Skeletal muscle satellite cell (primary cell): ENCODE measurements around the gene ERICH6B. TPM values are rescaled to one million over a fixed set of nuclear protein-coding genes. Genes with fewer than 3 reads are reported as not detected.

Source experiments
- H3K27me3 ChIP-seq: 2 replicates; pipeline ENCODE4 v1.7.0; 2013; ENCODE audit warnings: low read length; ENCODE audit not compliant: control insufficient read depth, insufficient read depth
- H3K36me3 ChIP-seq: 2 replicates; pipeline ENCODE4 v1.7.0; 2013; ENCODE audit warnings: mild to moderate bottlenecking, control low read depth, low read length; ENCODE audit not compliant: insufficient read depth
- H3K4me1 ChIP-seq: 2 replicates; pipeline ENCODE4 v1.7.0; 2013; ENCODE audit warnings: low read length; ENCODE audit not compliant: control insufficient read depth, insufficient read depth
- H3K4me2 ChIP-seq: 2 replicates; pipeline ENCODE4 v1.7.0; 2013; ENCODE audit warnings: mild to moderate bottlenecking, low read length
- H3K4me3 ChIP-seq: 2 replicates; pipeline ENCODE4 v1.7.0; 2013; ENCODE audit warnings: low read length
- H3K9ac ChIP-seq: 2 replicates; pipeline ENCODE4 v1.7.0; 2013; ENCODE audit warnings: mild to moderate bottlenecking, low read depth, low read length, moderate library complexity
- H3K9me3 ChIP-seq: replicated peaks from 2 replicates; pipeline ENCODE4 v1.7.0; 2013; ENCODE audit warnings: mild to moderate bottlenecking, control low read depth, low read length
- small RNA-seq: library from RNA; depleted of rRNA; stranded (forward); fragments of <200 nt; gene quantifications from one replicate; pipeline ENCODE3, GENCODE V24; 2012

The ERICH6B gene

DNA sequence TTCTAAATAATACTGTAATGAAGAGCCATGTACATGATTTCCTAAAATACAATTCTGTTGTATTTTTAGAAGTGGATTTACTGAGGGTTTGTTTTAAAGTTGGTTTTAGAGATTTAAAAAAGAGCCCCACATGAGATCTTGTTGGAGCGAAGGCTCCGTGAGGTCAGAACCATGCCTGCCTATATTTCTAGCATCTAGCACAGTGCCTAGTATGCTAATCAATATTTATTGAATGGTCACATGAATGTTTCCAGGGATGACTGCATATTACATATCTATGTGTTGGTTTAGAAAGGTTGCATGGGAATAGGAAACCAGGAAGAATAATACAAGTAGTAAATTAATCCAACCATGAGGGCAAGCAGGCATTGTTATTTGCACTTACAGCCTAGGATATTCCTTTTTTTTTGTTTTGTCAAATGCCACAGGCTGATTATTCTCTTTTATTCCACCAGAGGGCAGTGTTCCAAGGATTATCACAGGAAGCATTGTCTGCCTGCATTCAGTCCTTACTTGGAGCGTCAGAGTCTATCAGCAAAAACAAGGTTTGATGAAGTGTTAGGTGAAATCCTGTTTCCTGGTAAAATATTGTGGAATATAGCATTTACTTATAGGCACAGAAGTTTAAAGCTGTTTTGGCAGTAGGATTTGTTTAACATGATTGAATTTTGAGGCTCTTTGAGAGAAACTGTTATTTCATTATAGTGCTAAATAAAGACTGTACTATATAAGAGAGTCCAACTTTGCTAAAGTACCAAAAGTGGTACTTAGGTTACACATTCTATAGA, 104.0 kb downstream of the ERICH6B start:
- no peak overlapping the region for H3K4me2 ChIP-seq
- H3K9ac ChIP-seq, result no peak overlapping the region
- peaks cover 9% of the 10 kb centered on the region for H3K4me1 ChIP-seq
- H3K27me3 ChIP-seq, result no peaks in the 10 kb centered on the region
- no peaks in the 10 kb centered on the region for H3K9me3 ChIP-seq
- peaks cover 61% of the 10 kb centered on the region for H3K36me3 ChIP-seq
- H3K4me3 ChIP-seq, result no peak overlapping the region

DNA sequence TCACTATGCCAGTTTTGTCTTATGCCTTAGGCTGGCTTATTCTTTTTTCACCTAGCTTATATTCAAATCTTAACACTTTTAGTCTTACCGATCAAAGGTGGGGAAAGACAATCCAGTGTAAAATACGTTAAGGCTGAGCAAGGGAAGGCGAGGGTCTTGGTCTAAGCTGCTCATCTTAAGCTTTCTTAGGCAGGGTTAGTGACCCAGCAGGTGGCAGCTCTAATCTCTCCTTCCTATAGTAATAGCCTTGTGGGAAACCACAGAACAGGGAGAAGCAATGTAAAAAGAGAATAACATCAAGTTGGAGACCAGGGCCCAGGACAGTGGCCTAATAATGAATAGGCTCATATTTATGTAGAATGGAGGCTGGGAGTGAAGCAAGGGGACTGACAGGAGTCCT, 104.9 kb downstream of the ERICH6B start:
- H3K9ac ChIP-seq, result no peak overlapping the region
- H3K4me3 ChIP-seq, result no peak overlapping the region
- H3K4me1 ChIP-seq, result peaks cover 9% of the 10 kb centered on the region
- H3K9me3 ChIP-seq, result no peaks in the 10 kb centered on the region
- H3K27me3 ChIP-seq, result no peaks in the 10 kb centered on the region
- H3K4me2 ChIP-seq, result no peak overlapping the region
- peaks cover 61% of the 10 kb centered on the region for H3K36me3 ChIP-seq

DNA sequence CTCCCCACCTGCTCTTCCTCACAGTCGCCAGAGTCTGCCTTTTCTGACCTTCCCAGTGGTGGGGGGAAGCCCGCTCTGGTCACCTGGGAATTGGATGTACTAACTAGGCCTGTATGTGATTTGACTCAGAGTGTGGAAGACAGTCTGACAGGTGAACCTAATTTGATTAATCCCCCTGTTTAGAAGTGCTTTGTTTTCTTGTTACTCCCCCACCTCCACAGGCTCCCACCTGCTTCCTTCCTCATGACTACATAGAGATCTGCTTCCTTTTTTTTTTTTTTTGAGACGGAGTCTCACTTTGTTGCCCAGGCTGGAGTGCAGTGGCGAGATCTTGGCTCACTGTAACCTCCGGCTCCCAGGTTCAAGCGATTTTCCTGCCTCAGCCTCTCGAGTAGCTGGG, 106.8 kb downstream of the ERICH6B start:
- H3K9me3 ChIP-seq, result no peaks in the 10 kb centered on the region
- H3K9ac ChIP-seq, result no peak overlapping the region
- no peak overlapping the region for H3K4me2 ChIP-seq
- H3K4me1 ChIP-seq, result peaks cover 9% of the 10 kb centered on the region
- no peaks in the 10 kb centered on the region for H3K27me3 ChIP-seq
- H3K36me3 ChIP-seq, result peaks cover 60% of the 10 kb centered on the region
- H3K4me3 ChIP-seq, result no peak overlapping the region

DNA sequence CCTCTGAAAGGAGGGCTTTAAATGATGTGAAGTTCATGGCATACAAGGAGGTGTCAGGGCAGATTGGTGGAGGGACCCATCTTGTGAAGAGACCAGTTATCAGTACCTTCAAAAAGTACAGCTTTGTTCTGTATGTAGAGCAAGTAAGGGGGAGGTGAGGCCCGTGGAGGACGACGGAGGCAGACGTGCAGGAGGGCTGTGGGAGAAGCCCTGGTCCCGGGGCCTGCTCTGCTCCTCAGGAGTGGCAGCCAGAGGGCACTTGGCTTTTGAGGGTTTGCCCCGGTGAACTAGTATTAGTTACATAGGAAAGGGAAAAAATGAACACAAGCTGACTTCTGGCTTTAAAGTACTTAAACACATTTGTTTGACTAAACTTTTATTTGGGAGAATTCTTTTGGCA, 108.7 kb downstream of the ERICH6B start:
- Histone ChIP-seq H3K9ac (no peak overlapping the region), H3K4me3 (no peak overlapping the region), H3K9me3 (no peaks in the 10 kb centered on the region), H3K4me2 (no peak overlapping the region), H3K36me3 (peaks cover 64% of the 10 kb centered on the region), H3K4me1 (peaks cover 7% of the 10 kb centered on the region), H3K27me3 (no peaks in the 10 kb centered on the region)

DNA sequence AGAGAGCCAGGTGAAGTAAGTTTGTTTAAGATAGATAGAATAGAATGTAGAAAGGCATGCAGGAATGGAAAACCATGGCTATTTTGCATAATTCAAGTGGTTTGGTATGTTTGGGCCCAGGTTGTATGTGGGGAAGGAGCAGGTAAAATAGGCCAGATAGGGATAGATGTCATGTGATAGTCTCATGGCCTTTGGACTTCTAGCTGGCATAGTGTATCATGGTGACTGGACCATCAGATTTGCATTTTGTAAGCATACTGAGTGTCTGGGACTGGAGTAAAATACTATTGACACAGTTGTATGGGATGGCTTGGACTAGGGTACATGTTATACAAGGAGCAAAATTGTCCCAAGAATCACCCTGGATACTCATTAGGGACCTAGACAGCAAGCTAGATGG, 111.9 kb downstream of the ERICH6B start:
- Histone ChIP-seq H3K9me3 (no peaks in the 10 kb centered on the region), H3K36me3 (peaks cover 57% of the 10 kb centered on the region), H3K9ac (no peak overlapping the region), H3K4me3 (no peak overlapping the region), H3K4me1 (peaks cover 30% of the 10 kb centered on the region), H3K4me2 (no peak overlapping the region), H3K27me3 (no peaks in the 10 kb centered on the region)

DNA sequence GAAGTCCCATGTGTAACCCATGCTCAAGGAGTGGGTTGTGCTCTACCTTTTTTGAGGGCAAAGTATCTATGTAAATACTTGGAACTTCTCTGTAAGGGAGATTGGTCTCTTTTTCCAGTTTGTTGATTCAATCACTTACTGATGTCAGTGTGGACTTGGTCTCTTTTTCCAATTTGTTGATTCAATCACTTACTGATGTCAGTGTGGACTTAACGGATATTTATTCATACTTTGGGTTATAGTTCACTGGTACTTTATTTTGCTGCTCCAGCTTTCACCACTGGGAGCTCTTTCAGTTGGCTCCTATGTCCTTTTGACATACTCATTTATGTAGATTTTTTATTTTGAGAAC, 114.4 kb downstream of the ERICH6B start:
- H3K27me3 ChIP-seq, result no peaks in the 10 kb centered on the region
- peaks cover 60% of the 10 kb centered on the region for H3K36me3 ChIP-seq
- H3K4me2 ChIP-seq, result peak overlapping the region; percentile 57
- no peak overlapping the region for H3K4me3 ChIP-seq
- H3K4me1 ChIP-seq, result peaks cover 30% of the 10 kb centered on the region
- H3K9me3 ChIP-seq, result no peaks in the 10 kb centered on the region
- no peak overlapping the region for H3K9ac ChIP-seq

DNA sequence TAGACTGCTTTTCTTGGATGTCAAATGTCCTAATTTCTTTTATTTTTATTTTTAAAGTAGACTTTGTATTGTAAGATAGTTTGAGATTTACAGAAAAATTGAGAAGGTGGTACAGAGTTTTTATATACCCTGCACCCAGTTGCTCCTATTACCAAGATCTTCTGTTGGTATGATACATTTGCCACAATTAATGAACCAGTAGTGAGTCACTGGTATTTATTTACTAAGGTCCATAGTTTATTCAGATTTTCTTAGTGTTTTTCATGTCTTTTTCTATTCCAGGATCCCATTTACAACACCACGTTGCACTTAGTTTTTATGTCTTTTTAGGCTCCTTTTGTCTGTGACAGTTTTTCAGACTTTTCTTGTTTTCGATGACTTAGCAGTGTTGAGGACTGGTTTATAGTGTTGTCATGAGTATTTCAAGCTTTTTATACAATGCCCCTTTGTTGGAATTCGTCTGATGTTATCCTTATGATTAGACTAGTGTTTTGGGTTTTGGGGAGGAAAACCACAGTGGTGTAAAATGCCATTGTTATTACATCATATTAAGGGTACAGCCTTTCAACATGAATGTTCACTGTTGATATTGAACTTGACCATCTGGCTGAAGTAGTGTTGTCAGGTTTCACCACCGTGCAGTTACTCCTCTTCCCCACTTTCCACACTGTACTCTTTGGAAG, 114.9 kb downstream of the ERICH6B start:
- H3K4me2 ChIP-seq, result peak overlapping the region; percentile 57
- H3K9ac ChIP-seq, result peak overlapping the region; percentile 35
- peaks cover 30% of the 10 kb centered on the region for H3K4me1 ChIP-seq
- H3K4me3 ChIP-seq, result peak overlapping the region; percentile 19
- H3K9me3 ChIP-seq, result no peaks in the 10 kb centered on the region
- peaks cover 59% of the 10 kb centered on the region for H3K36me3 ChIP-seq
- no peaks in the 10 kb centered on the region for H3K27me3 ChIP-seq

DNA sequence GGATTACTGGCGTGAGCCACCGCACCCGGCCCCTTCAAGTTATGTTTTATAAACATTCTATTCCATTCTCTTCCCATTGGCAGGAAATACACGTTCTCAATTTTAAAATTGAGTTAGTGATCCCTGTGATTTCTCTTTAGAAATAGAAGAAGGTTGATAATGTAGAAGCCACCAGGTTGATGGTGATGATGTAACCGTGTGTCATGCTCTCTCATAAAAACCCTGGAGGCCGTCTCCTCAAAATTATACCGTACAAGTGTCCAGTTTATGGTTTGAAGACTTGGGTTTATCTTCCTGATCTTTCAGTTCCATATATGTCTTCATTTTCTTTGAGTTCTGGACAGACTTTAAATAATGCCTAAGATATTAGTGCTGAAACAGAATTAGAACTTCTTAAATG, 118.6 kb downstream of the ERICH6B start:
- Histone ChIP-seq H3K4me1 (peaks cover 41% of the 10 kb centered on the region), H3K9ac (no peak overlapping the region), H3K36me3 (peaks cover 37% of the 10 kb centered on the region), H3K4me2 (no peak overlapping the region), H3K27me3 (no peaks in the 10 kb centered on the region), H3K9me3 (no peaks in the 10 kb centered on the region), H3K4me3 (no peak overlapping the region)

DNA sequence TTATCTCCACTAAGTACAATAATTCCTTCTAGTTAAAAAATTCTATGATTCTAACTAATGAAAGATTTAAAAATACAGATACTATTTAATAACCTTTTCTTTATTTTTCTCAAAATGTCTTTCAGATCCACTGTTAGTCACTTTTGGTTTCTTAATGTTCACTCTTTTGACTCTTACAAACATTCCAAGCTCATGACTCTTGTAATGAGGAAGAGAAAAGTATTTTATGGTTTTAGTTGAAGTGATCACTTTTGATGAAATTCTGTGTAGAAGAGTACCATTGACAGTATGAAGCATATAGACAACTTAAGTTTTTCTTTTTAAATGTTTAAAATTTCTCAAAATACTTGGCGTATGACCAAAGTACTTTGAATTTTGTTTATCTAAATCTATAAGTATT, 123.0 kb downstream of the ERICH6B start:
- Histone ChIP-seq H3K9me3 (no peaks in the 10 kb centered on the region), H3K4me3 (no peak overlapping the region), H3K9ac (peak overlapping the region; percentile 52), H3K4me1 (peaks cover 21% of the 10 kb centered on the region), H3K4me2 (peak overlapping the region; percentile 46), H3K36me3 (peaks cover 37% of the 10 kb centered on the region), H3K27me3 (no peaks in the 10 kb centered on the region)

Small RNA genes lying within 50 kb of the gene (small RNA-seq; reads per million reads assigned to genes)
- gene RNA5SP27, result not detected
- not detected for gene TIMM9P3
